Activated CD4-positive, alpha-beta T cell treated with anti-CD3 and anti-CD28 coated beads, Interleukin-2, amount 10 ng/mL, durations not matched to agents 24 days and 14 days (primary cell): ENCODE measurements around the gene AVP. TPM values are rescaled to one million over a fixed set of nuclear protein-coding genes. Genes with fewer than 3 reads are reported as not detected.
"Not testable (repeated sequence)": the region's sequence is repeated elsewhere in the genome, so short reads cannot be mapped to it uniquely, and the experiment has no call there.

Source experiments
- DNase-seq: peaks from one replicate; pipeline ENCODE4 v3.0.0; 2022
- H3K27ac Mint-ChIP-seq: one replicate; pipeline ENCODE4 v1.8.0; 2022; ENCODE audit warnings: mild to moderate bottlenecking, mixed read lengths
- H3K27me3 Mint-ChIP-seq: one replicate; pipeline ENCODE4 v1.8.0; 2022; ENCODE audit warnings: mixed read lengths
- H3K36me3 Mint-ChIP-seq: one replicate; pipeline ENCODE4 v1.8.0; 2022; ENCODE audit warnings: low read depth, mild to moderate bottlenecking, mixed read lengths
- H3K4me1 Mint-ChIP-seq: one replicate; pipeline ENCODE4 v1.8.0; 2021; ENCODE audit warnings: mixed read lengths
- H3K4me3 Mint-ChIP-seq: one replicate; pipeline ENCODE4 v1.8.0; 2022; ENCODE audit warnings: mild to moderate bottlenecking, moderate library complexity, mixed read lengths
- H3K9me3 Mint-ChIP-seq: one replicate; pipeline ENCODE4 v1.8.0; 2021; ENCODE audit warnings: mixed read lengths
- intact Hi-C: fragments of 100-400 bp; cut with micrococcal nuclease; formaldehyde crosslinking; loops from one replicate; pipeline ENCODE4 v1.15.1; 2023
- total RNA-seq: library from RNA; stranded (reverse); gene quantifications from 2 replicates; pipeline ENCODE4 v1.2.3, GENCODE V29; 2022

The AVP gene, protein sequence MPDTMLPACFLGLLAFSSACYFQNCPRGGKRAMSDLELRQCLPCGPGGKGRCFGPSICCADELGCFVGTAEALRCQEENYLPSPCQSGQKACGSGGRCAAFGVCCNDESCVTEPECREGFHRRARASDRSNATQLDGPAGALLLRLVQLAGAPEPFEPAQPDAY
- total RNA-seq: not detected in 2 replicates

DNA sequence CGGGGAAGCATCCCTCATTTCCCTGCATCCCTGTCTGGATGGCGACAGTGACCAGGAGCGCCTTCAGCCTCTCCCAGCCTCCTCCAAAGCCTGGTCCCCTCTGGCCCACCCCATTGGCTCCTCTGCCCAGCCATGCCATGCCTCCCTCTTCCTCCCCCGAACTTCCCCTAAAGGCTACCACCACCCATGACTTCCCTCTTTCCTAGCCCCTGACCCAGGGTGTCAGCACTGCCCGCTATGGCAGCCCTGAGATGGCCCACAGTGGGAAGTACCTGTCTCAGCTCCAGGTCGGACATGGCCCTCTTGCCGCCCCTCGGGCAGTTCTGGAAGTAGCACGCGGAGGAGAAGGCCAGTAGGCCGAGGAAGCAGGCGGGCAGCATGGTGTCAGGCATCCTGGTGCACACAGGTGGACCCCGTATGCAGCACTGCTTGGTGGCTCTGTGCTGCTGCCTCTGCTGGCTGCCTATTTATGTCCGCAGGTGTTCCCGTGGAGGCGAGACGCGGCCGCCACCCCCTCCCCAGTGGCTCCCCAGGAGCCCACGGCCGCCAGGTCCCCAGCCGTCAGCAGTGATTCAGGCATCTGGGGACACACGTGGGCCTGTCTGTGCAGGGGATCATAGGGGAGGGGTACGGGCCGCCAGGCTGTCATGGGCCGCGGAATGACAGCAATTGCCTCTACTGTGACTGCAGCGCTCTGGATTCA lies at the start of gene AVP:
Gene AVP (minus strand): TSS at position 442 of the 703 bp plus-strand sequence. CDS start 50 bp downstream, at position 392.
- no peak for DNase-seq
- Mint-ChIP-seq H3K36me3 (no peaks in the 10 kb centered on the region), H3K9me3 (no peaks in the 10 kb centered on the region), H3K27ac (no peak within 1 kb of the TSS), H3K27me3 (peaks cover 56% of the 10 kb centered on the region), H3K4me1 (peaks cover 6% of the 10 kb centered on the region), H3K4me3 (peak within 1 kb of the TSS; percentile 59)
- intact Hi-C loops: loop anchor here (5.0 kb wide), 1 partner anchor 33 kb away; no protein-coding TSS in a partner anchor

DNA sequence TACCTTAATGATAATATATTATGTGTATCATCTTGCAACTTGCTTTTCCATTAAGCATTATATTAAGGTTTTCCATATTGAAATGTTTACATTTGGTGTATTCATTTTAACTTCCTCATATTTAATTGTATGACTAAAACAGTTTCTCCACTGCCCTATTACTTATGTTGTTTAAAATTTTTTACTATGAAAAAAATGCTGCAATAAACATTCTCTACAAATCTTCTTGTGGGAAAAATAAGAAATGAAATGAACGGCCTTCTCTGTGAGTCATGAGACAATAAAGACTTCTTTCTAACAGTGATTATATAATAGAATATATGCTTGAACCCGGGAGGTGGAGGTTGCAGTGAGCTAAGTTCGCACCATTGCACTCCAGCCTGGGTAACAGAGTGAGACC lies 49.6 kb upstream of the AVP start:
- Mint-ChIP-seq H3K36me3 (peaks cover 5% of the 10 kb centered on the region), H3K9me3 (no peaks in the 10 kb centered on the region), H3K27me3 (no peaks in the 10 kb centered on the region), H3K27ac (no peak overlapping the region), H3K4me1 (peaks cover under 1% of the 10 kb centered on the region), H3K4me3 (no peak overlapping the region)
- DNase-seq: no peak
- intact Hi-C loops: no loop called here

DNA sequence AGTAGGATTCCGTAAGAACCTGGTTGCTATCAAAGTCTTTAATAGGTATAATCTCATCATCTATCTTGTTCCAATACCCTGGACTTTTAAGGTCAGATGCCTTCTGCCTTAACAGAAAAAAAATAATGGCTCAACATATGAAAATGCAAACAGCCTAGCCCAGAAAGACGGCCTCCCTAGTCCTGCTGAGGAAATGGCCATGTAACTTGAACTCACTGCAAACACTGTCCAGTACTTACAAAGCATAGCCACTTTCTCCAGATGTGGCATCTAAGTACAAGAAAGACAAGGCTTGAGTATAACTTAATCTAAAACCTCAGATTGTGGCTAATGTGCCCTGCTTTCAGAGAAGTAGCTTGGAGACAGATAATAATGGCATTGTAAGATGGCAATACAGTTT lies 48.6 kb upstream of the AVP start:
- no peak overlapping the region for H3K27ac Mint-ChIP-seq
- intact Hi-C loops: no loop called here
- no peaks in the 10 kb centered on the region for H3K27me3 Mint-ChIP-seq
- no peak for DNase-seq
- no peaks in the 10 kb centered on the region for H3K9me3 Mint-ChIP-seq
- H3K4me3 Mint-ChIP-seq: no peak overlapping the region
- peaks cover 3% of the 10 kb centered on the region for H3K4me1 Mint-ChIP-seq
- H3K36me3 Mint-ChIP-seq: peaks cover 3% of the 10 kb centered on the region

DNA sequence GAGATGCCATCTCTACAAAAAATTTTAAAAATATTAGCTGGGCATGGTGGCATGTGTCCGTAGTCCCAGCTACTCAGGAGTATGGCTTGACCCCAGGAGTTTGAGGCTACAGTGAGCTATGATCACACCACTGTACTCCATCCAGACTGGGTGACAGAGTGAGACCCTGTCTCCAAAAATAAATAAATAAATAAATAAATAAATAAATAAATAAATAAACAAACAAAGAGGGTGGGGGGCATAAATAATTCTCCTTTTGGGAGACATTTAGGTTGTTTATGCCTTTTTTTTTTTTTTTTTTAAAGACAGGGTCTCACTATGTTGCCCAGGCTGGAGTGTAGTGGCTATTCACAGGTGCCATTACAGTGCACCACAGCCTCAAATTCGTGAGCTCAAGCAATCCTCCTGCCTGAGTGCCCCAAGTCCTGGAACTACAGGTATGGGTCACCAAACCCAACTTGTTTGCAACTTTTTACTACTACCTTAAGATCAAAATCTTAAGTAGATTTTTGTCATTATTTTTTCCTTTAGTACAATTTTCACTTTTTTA lies 45.6 kb upstream of the AVP start:
- Mint-ChIP-seq H3K9me3 (no peaks in the 10 kb centered on the region), H3K27ac (no peak overlapping the region), H3K4me1 (peaks cover 3% of the 10 kb centered on the region), H3K36me3 (peaks cover 10% of the 10 kb centered on the region), H3K4me3 (no peak overlapping the region), H3K27me3 (no peaks in the 10 kb centered on the region)
- DNase-seq: no peak
- intact Hi-C loops: no loop called here

DNA sequence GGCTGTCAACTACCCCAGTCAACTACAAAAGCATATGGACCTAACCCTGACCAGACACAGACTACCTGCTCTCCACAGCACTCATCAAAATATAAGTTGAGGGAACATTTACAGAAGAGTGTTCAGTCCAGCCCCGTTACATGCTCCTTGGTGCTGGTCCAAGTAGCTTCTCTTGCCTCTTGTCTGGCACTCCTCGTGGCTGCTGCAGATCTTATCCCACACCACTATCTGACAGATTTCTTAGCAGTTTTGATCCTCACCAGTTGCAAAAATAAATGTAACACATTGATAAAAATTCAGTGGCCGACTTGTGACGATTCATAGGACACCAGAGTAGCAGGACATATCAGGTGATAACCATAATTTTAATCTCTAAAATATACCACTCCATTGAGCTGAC lies 44.6 kb upstream of the AVP start:
- Mint-ChIP-seq H3K4me1 (peaks cover 5% of the 10 kb centered on the region), H3K9me3 (no peaks in the 10 kb centered on the region), H3K4me3 (no peak overlapping the region), H3K27me3 (no peaks in the 10 kb centered on the region), H3K27ac (no peak overlapping the region), H3K36me3 (peaks cover 16% of the 10 kb centered on the region)
- intact Hi-C loops: no loop called here
- no peak for DNase-seq

DNA sequence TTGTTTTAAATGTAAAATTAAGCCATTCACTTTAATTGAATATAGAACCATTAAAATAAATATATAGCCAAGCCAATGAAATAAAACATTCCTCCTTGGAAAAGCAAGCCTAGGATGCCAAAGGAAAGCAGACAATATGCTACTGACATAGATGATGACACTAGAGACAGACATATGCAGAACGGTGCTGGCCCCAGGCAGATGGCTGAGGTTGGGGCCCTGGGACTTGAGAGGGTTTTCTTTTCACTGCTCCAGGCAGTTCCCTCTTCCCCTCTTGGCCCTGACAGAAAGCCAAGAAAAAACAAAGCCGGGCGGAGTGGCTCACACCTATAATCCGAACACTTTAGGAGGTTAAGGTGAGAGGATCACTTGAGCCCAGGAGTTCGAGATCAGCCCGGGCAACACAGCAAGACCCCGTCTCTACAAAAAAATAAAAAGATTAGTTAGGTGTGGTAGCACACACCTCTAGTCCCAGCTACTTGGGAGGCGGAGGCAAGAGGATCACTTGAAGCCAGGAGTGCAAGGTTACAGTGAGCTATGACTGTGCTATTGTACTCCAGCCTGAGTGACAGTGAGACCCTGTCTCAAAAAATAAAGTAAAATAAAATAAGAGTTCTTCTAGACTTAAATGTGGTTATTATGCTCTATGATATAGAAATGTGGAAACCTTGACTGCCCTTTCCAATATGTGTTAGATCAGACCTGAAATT lies 43.9 kb upstream of the AVP start:
- peaks cover 7% of the 10 kb centered on the region for H3K4me1 Mint-ChIP-seq
- peaks cover 20% of the 10 kb centered on the region for H3K36me3 Mint-ChIP-seq
- H3K27ac Mint-ChIP-seq: no peak overlapping the region
- H3K27me3 Mint-ChIP-seq: no peaks in the 10 kb centered on the region
- DNase-seq: no peak
- no peak overlapping the region for H3K4me3 Mint-ChIP-seq
- intact Hi-C loops: no loop called here
- no peaks in the 10 kb centered on the region for H3K9me3 Mint-ChIP-seq

DNA sequence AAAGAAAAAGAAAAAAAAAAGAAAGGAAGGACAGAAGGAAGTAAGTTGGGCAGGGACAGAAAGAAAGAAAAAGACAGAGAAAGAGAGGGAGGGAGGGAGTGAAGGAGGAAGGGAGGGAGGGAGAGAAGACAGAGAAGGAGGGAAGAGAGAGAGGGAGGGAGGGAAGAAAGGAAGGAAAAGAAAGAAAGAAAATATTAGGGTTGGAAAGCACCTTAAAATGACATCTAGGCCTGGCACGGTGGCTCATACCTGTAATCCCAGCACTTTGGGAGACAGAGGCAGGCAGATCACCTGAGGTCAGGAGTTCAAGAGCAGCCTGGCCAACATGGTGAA lies 42.0 kb upstream of the AVP start:
- Mint-ChIP-seq H3K36me3 (peaks cover 39% of the 10 kb centered on the region), H3K9me3 (no peaks in the 10 kb centered on the region), H3K27ac (no peak overlapping the region), H3K4me1 (peaks cover 26% of the 10 kb centered on the region), H3K27me3 (no peaks in the 10 kb centered on the region), H3K4me3 (no peak overlapping the region)
- intact Hi-C loops: no loop called here
- DNase-seq: no peak

DNA sequence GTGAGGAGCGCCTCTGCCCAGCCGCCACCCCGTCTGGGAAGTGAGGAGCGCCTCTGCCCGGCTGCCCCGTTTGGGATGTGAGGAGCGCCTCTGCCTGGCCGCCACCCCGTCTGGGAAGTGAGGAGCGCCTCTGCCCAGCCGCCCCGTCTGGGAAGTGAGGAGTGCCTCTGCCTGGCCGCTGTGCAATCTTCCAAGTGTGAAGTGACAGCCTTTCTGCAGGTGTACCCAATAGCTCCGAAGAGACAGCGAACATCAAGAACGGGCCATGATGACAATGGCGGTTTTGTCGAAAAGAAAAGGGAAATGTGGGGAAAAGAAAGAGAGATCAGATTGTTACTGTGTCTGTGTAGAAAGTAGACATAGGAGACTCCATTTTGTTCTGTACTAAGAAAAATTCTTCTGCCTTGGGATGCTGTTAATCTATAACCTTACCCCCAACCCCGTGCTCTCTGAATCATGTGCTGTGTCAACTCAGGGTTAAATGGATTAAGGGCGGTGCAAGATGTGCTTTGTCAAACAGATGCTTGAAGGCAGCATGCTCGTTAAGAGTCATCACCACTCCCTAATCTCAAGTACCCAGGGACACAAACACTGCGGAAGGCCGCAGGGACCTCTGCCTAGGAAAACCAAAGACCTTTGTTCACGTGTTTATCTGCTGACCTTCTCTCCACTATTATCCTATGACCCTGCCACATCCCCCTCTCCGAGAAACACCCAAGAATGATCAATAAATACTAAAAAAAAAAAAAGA lies 41.4 kb upstream of the AVP start:
- H3K27me3 Mint-ChIP-seq, H3K9me3 Mint-ChIP-seq, DNase-seq, intact Hi-C loops, H3K4me3 Mint-ChIP-seq, H3K27ac Mint-ChIP-seq: not testable (repeated sequence)
- H3K36me3 Mint-ChIP-seq: peaks cover 43% of the 10 kb centered on the region
- H3K4me1 Mint-ChIP-seq: peaks cover 31% of the 10 kb centered on the region

DNA sequence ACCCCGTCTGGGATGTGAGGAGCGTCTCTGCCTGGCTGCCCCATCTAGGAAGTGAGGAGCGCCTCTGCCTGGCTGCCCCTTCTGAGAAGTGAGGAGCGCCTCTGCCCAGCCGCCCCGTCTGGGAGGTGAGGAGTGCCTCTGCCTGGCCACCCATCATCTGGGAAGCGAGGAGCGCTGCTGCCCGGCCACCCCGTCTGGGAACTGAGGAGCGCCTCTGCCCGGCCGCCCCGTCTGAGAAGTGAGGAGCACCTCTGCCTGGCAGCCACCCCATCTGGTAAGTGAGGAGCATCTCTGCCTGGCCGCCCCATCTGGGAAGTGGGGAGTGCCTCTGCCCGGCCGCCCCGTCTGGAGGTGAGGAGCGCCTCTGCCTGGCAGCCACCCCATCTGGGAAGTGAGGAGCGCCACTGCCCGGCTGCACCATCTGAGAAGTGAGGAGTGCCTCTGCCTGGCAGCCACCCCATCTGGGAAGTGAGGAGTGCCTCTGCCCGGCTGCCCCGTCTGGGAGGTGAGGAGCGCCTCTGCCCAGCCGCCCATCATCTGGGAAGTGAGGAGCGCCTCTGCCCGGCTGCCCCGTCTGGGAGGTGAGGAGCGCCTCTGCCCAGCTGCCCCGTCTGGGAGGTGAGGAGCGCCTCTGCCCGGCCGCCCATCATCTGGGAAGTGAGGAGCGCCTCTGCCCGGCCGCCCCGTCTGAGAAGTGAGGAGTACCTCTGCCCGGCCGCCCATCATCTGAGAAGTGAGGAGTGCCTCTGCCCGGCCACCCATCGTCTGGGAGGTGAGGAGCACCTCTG lies 40.4 kb upstream of the AVP start:
- peaks cover 48% of the 10 kb centered on the region for H3K36me3 Mint-ChIP-seq
- H3K27ac Mint-ChIP-seq, intact Hi-C loops, DNase-seq, H3K9me3 Mint-ChIP-seq, H3K4me3 Mint-ChIP-seq, H3K27me3 Mint-ChIP-seq: not testable (repeated sequence)
- peaks cover 35% of the 10 kb centered on the region for H3K4me1 Mint-ChIP-seq

DNA sequence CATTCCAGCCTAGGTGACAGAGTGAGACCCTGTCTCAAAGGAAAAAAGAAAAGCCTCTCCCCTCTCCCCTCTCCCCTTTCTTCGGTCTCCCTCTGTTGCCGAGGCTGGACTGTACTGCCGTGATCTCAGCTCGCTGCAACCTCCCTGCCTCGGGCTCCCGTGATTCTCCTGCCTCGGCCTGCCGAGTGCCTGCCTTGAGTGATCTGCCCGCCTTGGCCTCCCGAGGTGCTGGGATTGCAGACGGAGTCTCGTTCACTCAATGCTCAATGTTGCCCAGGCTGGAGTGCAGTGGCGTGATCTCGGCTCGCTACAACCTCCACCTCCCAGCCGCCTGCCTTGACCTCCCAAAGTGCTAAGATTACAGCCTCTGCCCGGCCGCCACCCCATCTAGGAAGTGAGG lies 39.6 kb upstream of the AVP start:
- Mint-ChIP-seq H3K4me1 (peaks cover 35% of the 10 kb centered on the region), H3K36me3 (peaks cover 48% of the 10 kb centered on the region)
- H3K9me3 Mint-ChIP-seq, H3K27ac Mint-ChIP-seq, H3K4me3 Mint-ChIP-seq, intact Hi-C loops, DNase-seq, H3K27me3 Mint-ChIP-seq: not testable (repeated sequence)

DNA sequence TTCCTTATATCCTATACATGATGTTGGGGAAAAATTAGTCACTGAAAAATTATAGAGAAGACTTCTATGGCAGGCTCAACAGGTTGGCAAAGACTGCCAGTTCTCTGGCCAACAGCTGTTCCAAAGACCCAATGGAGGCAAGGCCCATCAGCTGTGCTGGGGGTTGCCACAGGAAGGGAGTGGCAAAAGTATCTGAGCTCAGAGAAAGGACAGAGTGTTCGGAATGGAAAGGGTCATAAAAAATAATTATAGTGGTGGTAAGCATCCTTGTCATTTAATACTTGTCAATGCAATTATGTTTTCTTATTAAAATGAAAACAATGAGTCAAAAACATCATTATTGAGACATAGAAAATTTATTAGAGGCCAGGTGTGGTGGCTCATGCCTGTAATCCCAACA lies 39.0 kb upstream of the AVP start:
- no peaks in the 10 kb centered on the region for H3K27me3 Mint-ChIP-seq
- peaks cover 50% of the 10 kb centered on the region for H3K36me3 Mint-ChIP-seq
- DNase-seq: no peak
- intact Hi-C loops: loop anchor here (2.0 kb wide), 1 partner anchor 33 kb away; no protein-coding TSS in a partner anchor
- H3K9me3 Mint-ChIP-seq: no peaks in the 10 kb centered on the region
- no peak overlapping the region for H3K4me3 Mint-ChIP-seq
- peak overlapping the region; percentile 84 for H3K27ac Mint-ChIP-seq
- peaks cover 32% of the 10 kb centered on the region for H3K4me1 Mint-ChIP-seq

DNA sequence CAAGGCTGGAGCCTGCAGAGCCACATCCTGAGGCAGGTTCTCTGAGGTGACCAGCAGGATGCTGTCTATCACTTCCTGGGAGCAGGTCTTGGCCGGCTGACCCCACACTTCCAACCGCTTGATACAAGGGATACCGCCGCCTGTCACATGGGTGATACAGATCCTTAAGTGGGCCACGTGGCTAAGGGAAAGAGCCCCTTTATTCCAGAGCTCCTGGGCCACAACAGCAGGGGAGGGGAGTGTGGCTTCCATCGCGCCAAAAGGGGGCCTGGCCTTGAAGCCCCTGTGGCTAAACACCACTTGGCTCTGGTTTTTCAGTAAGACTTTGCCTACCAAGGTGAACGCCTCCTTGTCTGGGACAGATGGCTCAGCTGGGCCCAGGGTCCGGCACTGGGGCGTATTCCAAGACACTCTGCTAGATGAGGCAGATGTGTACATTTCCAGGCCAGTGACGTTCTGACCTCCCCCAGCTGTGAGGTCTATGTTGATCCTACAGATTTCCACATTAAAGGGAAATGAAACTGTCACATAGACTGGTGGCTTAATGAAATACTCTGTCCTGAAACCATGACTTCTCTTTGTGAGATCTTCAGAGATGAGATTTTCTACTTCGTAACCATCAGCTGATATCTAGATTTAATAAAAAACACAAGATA lies 37.6 kb upstream of the AVP start:
- intact Hi-C loops: loop anchor here (2.0 kb wide), 1 partner anchor 35 kb away; no protein-coding TSS in a partner anchor
- H3K4me3 Mint-ChIP-seq: peak overlapping the region; percentile 69
- no peak for DNase-seq

More for the DNA sequence above, 37.6 kb upstream of the AVP start:
- no peaks in the 10 kb centered on the region for H3K9me3 Mint-ChIP-seq
- H3K4me1 Mint-ChIP-seq: peaks cover 34% of the 10 kb centered on the region
- H3K36me3 Mint-ChIP-seq: peaks cover 48% of the 10 kb centered on the region
- peak overlapping the region; percentile 82 for H3K27ac Mint-ChIP-seq
- H3K27me3 Mint-ChIP-seq: no peaks in the 10 kb centered on the region
